ENCODE data around the gene ATP2A2. TPM values are rescaled to one million over a fixed set of nuclear protein-coding genes. Genes with fewer than 3 reads are reported as not detected.

The ATP2A2 gene
- total and polyA plus RNA-seq, 2 experiments from 2014 or later, result 47.2 to 225 TPM

GRCh38 chr12:110246636-110247339 lies 34.3 kb upstream of the ATP2A2 start:
- H3K27ac ChIP-seq (ENCODE audit: low read depth), result no peak overlapping the region
- H3K27me3 Mint-ChIP-seq (ENCODE audit: insufficient read depth, low read depth, poor library complexity), result peaks cover 13% of the 10 kb centered on the region
- peaks cover 29% of the 10 kb centered on the region for H3K4me1 Mint-ChIP-seq
- no peaks in the 10 kb centered on the region for H3K9me2 ChIP-seq (ENCODE audit: insufficient read depth)
- ATAC-seq (no peak), DNase-seq (ENCODE audit: low spot score) (no peak)
- H3F3A ChIP-seq (replicated peaks; ENCODE audit: low read depth), result peaks cover 4% of the 10 kb centered on the region; the same call in 1 of the 2 replicates
- no peaks in the 10 kb centered on the region for H3K27me3 ChIP-seq (ENCODE audit: insufficient read depth)
- H2AFZ ChIP-seq, result no peak overlapping the region
- H3K4me2 ChIP-seq, result no peak overlapping the region
- no peaks in the 10 kb centered on the region for H4K20me1 ChIP-seq (replicated peaks; ENCODE audit: insufficient read depth)
- H3K4me1 ChIP-seq (ENCODE audit: insufficient read depth), result peaks cover 5% of the 10 kb centered on the region; the same call in 1 of the 2 replicates
- H3K9me3 Mint-ChIP-seq, result no peaks in the 10 kb centered on the region
- no peak overlapping the region for H3K4me3 Mint-ChIP-seq
- no peaks in the 10 kb centered on the region for H3K36me3 Mint-ChIP-seq (ENCODE audit: low read depth)
- H3K36me3 ChIP-seq (ENCODE audit: insufficient read depth), result no peaks in the 10 kb centered on the region
- no peaks in the 10 kb centered on the region for H3K79me2 ChIP-seq (replicated peaks; ENCODE audit: insufficient read depth)
- no peak overlapping the region for H3K4me3 ChIP-seq
- no peak overlapping the region; the same call in 1 of the 2 replicates for H3K27ac Mint-ChIP-seq
- TF ChIP-seq ZNF462 (CRISPR knock-in tag; IDR thresholded peaks at IDR 0.05) (no peak), STAT1 (IDR thresholded peaks at IDR 0.05; ENCODE audit: unreplicated experiment) (no peak), ZNF331 (CRISPR knock-in tag; IDR thresholded peaks at IDR 0.05; ENCODE audit: low read depth) (no peak), POLR2AphosphoS5 (IDR thresholded peaks at IDR 0.05; ENCODE audit: low read depth) (no peak), ZNF114 (CRISPR knock-in tag; IDR thresholded peaks at IDR 0.05) (no peak), NANOG (IDR thresholded peaks at IDR 0.05; ENCODE audit: borderline replicate concordance) (no peak), JUNB (IDR thresholded peaks at IDR 0.05; ENCODE audit: unreplicated experiment) (no peak), EZH2 (IDR thresholded peaks at IDR 0.05; ENCODE audit: low read depth, unreplicated experiment) (no peak), REST (IDR thresholded peaks at IDR 0.05; ENCODE audit: unreplicated experiment) (no peak), CTCF (conservative IDR thresholded peaks at IDR 0.05; ENCODE audit: low read depth in 2 of 2) (no peak)
